ENCODE results near the gene OPN3.

The OPN3 gene

DNA sequence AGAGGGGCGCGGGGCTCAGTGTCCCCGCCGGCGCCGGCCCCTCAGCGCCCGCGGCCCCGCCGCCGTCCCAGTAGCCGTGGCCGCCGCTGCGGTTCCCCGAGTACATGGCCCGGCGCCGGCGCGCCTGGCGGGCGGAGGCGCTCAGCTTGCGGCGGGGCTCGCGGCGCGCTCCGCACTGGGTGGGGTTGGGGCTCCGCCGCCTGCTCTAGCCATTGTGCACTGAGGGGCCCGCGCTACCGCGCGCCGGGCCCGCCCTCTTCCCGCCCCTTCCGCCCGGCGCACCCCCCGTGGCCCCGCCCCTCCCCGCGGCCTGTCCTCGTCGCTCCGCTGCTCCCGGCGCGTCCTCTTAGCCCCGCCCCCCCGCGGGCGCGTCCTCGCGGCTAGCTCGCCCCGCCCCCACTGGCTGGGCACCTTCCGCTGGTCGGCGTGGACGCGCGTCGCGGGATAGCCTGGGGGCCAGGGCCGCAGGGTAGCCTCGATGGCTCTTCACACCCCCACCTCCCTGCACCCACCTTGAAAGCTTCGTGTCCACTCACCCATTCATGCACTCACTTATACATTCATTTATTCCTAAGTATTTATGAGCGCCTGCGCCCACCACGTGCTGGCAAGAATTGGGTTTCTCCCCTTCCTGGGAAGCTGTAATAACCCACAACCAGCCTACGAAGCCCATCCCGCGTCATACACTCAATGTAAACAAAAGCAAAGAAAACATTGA, at the start of gene OPN3, which contains the start of gene CHML (continued):
- TF ChIP-seq REST (tag by site-specific recombination; IDR thresholded peaks at IDR 0.05), result peak; percentile 39; the same call in 1 of the 2 replicates
- no peak for TF ChIP-seq ZNF138 (tag by site-specific recombination; IDR thresholded peaks at IDR 0.05; ENCODE audit: borderline replicate concordance)
- TF ChIP-seq ZNF404 (tag by site-specific recombination; IDR thresholded peaks at IDR 0.05), result no peak
- TF ChIP-seq ZNF571 (tag by site-specific recombination; IDR thresholded peaks at IDR 0.05), result no peak
- peak; percentile 77; the same call in 1 of the 2 replicates for TF ChIP-seq ZNF2 (tag by site-specific recombination; IDR thresholded peaks at IDR 0.05)
- TF ChIP-seq HOXA7 (CRISPR knock-in tag; IDR thresholded peaks at IDR 0.05; ENCODE audit: borderline replicate concordance), result no peak
- peak; percentile 63 for TF ChIP-seq ZBTB8A (tag by site-specific recombination; IDR thresholded peaks at IDR 0.05)
- peak; percentile 81; the same call in 1 of the 2 replicates for TF ChIP-seq ZNF24 (tag by site-specific recombination; IDR thresholded peaks at IDR 0.05)
- TF ChIP-seq ZNF785 (tag by site-specific recombination; IDR thresholded peaks at IDR 0.05), result 0 out of 2 replicates have a peak, but pooled peaks have one; percentile 76
- no peak; the same call in 1 of the 2 replicates for TF ChIP-seq ZNF10 (tag by site-specific recombination; IDR thresholded peaks at IDR 0.05)
- TF ChIP-seq ZBTB17 (tag by site-specific recombination; IDR thresholded peaks at IDR 0.05), result no peak
- no peak for TF ChIP-seq ZNF18 (tag by site-specific recombination; IDR thresholded peaks at IDR 0.05)
- TF ChIP-seq ZNF391 (tag by site-specific recombination; IDR thresholded peaks at IDR 0.05; ENCODE audit: borderline replicate concordance, low read depth), result peak; percentile 24; the same call in 1 of the 2 replicates
- no peak for TF ChIP-seq ZNF266 (tag by site-specific recombination; IDR thresholded peaks at IDR 0.05; ENCODE audit: low read depth)
- peak; percentile 18; the same call in 1 of the 2 replicates for TF ChIP-seq GLIS1 (tag by site-specific recombination; IDR thresholded peaks at IDR 0.05)
- TF ChIP-seq ZNF561 (tag by site-specific recombination; IDR thresholded peaks at IDR 0.05; ENCODE audit: borderline replicate concordance), result peak; percentile 94
- TF ChIP-seq TCF7L2 (IDR thresholded peaks at IDR 0.05; ENCODE audit: borderline replicate concordance, low read depth, low read length), result no peak
- 0 out of 2 replicates have a peak, but pooled peaks have one; percentile 3 for TF ChIP-seq ZNF513 (tag by site-specific recombination; IDR thresholded peaks at IDR 0.05)
- TF ChIP-seq SETDB1 (IDR thresholded peaks at IDR 0.05; ENCODE audit: insufficient read length, low read length), result no peak
- TF ChIP-seq ZNF426 (tag by site-specific recombination; IDR thresholded peaks at IDR 0.05), result no peak
- TF ChIP-seq ZBTB20 (tag by site-specific recombination; IDR thresholded peaks at IDR 0.05), result no peak
- no peak for TF ChIP-seq BCL11B (tag by site-specific recombination; IDR thresholded peaks at IDR 0.05; ENCODE audit: low read depth)
- no peak for TF ChIP-seq ZNF488 (tag by site-specific recombination; IDR thresholded peaks at IDR 0.05)
- TF ChIP-seq KLF9 (tag by site-specific recombination; IDR thresholded peaks at IDR 0.05; ENCODE audit: low read depth), result no peak; the same call in 1 of the 2 replicates
- no peak for TF ChIP-seq ZNF654 (tag by site-specific recombination; IDR thresholded peaks at IDR 0.05; ENCODE audit: low read depth)
- TF ChIP-seq GLI2 (tag by site-specific recombination; IDR thresholded peaks at IDR 0.05; ENCODE audit: borderline replicate concordance, low read depth), result no peak
- TF ChIP-seq, protein P1, sequence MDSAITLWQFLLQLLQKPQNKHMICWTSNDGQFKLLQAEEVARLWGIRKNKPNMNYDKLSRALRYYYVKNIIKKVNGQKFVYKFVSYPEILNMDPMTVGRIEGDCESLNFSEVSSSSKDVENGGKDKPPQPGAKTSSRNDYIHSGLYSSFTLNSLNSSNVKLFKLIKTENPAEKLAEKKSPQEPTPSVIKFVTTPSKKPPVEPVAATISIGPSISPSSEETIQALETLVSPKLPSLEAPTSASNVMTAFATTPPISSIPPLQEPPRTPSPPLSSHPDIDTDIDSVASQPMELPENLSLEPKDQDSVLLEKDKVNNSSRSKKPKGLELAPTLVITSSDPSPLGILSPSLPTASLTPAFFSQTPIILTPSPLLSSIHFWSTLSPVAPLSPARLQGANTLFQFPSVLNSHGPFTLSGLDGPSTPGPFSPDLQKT (IDR thresholded peaks at IDR 0.05; ENCODE audit: borderline replicate concordance, low read depth, low read length), result no peak
- TF ChIP-seq ZNF76 (tag by site-specific recombination; IDR thresholded peaks at IDR 0.05; ENCODE audit: borderline replicate concordance, low read depth), result peak; percentile 19; the same call in 1 of the 2 replicates
- no peak for TF ChIP-seq ZNF792 (tag by site-specific recombination; IDR thresholded peaks at IDR 0.05)
- TF ChIP-seq ZNF621 (tag by site-specific recombination; IDR thresholded peaks at IDR 0.05), result no peak
- TF ChIP-seq ZNF23 (tag by site-specific recombination; IDR thresholded peaks at IDR 0.05; ENCODE audit: borderline replicate concordance), result no peak

All from HEK293 (cell line).